Peyer's patch (tissue), 4 donors: Measurements from ENCODE around the gene HABP2. TPM values are rescaled to one million over a fixed set of nuclear protein-coding genes. Genes with fewer than 3 reads are reported as not detected.
A peak's percentile ranks its signal among the peaks of the same experiment; 100 is the strongest.

Experiments
- DNase-seq, 3 donors: peaks; one replicate each; pipeline ENCODE4 v3.0.0-alpha.2; 2017 to 2019
- H3K27ac ChIP-seq, 4 donors: fragments of 200-600 bp; sonication (generic); one replicate each; pipeline ENCODE4 v1.5.1; 2016 to 2019
- H3K27me3 ChIP-seq, 2 donors: fragments of 200-600 bp; sonication (generic); one replicate each; pipeline ENCODE4 v1.5.1; 2019
- H3K36me3 ChIP-seq, 3 donors: fragments of 200-600 bp; sonication (generic); one replicate each; pipeline ENCODE4 v1.5.1; 2016 to 2019
- H3K4me1 ChIP-seq, 4 donors: fragments of 200-600 bp; sonication (generic); one replicate each; pipeline ENCODE4 v1.5.1; 2016 to 2019
- H3K4me3 ChIP-seq, 4 donors: fragments of 200-600 bp; sonication (generic); 1 replicate in 3 of 4; 2 replicates in 1 of 4; pipeline ENCODE4 v1.5.1; 2016 to 2019; ENCODE audit warnings: mild to moderate bottlenecking in 1 of 4
- H3K9me3 ChIP-seq, 4 donors: fragments of 200-600 bp; sonication (generic); one replicate each; pipeline ENCODE4 v1.5.1; 2016 to 2019; ENCODE audit warnings: mild to moderate bottlenecking in 1 of 4
- POLR2A ChIP-seq, 2 donors: fragments of 450-650 bp; IDR thresholded peaks; one replicate each; pipeline ENCODE4 v1.5.1; 2017; ENCODE audit warnings: antibody characterized with exemption in 2 of 2, mild to moderate bottlenecking in 2 of 2, moderate library complexity in 2 of 2
- total RNA-seq, 4 donors: library from RNA; depleted of rRNA; stranded (reverse); fragments of >200 nt; gene quantifications; one replicate each; pipeline ENCODE4 v1.1.0, GENCODE V29; 2016
- TF ChIP-seq, protein P1 (sequence below), 6 experiments: fragments of 450-650 bp in 4 of 6; fragments of 200-600 bp in 2 of 6; sonication (generic) in 1 of 6; IDR thresholded peaks; one replicate each; pipeline ENCODE4 v1.5.1; 2017 to 2019; ENCODE audit warnings: antibody characterized with exemption in 6 of 6, mild to moderate bottlenecking in 3 of 6, moderate library complexity in 1 of 6

HABP2 gene
- total RNA-seq, 4 donors from 2014 or later, result 0.27 to 0.88 TPM; not detected in 2

DNA sequence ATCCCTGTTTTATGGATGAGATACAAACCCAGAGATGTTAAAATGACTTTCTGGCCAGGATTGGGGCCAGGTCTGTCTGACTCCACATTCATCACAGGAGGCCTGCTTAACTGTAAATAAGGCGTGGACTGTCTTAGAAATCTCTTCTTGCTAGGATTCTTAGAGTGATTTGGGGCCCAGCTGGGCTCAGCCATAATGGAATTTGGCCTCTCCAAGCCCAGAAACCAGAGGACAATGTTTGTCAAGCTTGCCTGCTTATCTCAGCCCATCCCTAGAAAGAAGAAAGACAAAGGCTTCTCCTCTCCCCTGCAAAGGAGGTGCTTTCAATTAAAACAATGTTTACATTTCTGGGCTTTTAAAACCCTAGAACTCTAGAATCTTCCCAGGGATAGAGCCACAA, 2.9 kb downstream of the HABP2 start:
- Histone ChIP-seq H3K9me3 (no peaks in the 10 kb centered on the region), H3K4me1 (peaks cover 0 to 4% (median 0%) of the 10 kb centered on the region in 4 donors), H3K27ac (no peak overlapping the region), H3K4me3 (no peak overlapping the region), H3K27me3 (no peaks in the 10 kb centered on the region), H3K36me3 (no peaks in the 10 kb centered on the region)
- TF ChIP-seq, protein P1, sequence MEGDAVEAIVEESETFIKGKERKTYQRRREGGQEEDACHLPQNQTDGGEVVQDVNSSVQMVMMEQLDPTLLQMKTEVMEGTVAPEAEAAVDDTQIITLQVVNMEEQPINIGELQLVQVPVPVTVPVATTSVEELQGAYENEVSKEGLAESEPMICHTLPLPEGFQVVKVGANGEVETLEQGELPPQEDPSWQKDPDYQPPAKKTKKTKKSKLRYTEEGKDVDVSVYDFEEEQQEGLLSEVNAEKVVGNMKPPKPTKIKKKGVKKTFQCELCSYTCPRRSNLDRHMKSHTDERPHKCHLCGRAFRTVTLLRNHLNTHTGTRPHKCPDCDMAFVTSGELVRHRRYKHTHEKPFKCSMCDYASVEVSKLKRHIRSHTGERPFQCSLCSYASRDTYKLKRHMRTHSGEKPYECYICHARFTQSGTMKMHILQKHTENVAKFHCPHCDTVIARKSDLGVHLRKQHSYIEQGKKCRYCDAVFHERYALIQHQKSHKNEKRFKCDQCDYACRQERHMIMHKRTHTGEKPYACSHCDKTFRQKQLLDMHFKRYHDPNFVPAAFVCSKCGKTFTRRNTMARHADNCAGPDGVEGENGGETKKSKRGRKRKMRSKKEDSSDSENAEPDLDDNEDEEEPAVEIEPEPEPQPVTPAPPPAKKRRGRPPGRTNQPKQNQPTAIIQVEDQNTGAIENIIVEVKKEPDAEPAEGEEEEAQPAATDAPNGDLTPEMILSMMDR (IDR thresholded peaks at IDR 0.05), result no peak
- no peak for TF ChIP-seq POLR2A (IDR thresholded peaks at IDR 0.05)
- no peak for DNase-seq

GRCh38 chr10:113557424-113557862, 4.6 kb downstream of the HABP2 start:
- no peaks in the 10 kb centered on the region for H3K36me3 ChIP-seq
- H3K4me1 ChIP-seq, result peaks cover 0 to 4% (median 0%) of the 10 kb centered on the region in 4 donors
- H3K27me3 ChIP-seq, result no peaks in the 10 kb centered on the region
- no peak for DNase-seq
- TF ChIP-seq, protein P1 (IDR thresholded peaks at IDR 0.05), result no peak
- TF ChIP-seq POLR2A (IDR thresholded peaks at IDR 0.05), result no peak
- no peak overlapping the region for H3K27ac ChIP-seq
- no peaks in the 10 kb centered on the region for H3K9me3 ChIP-seq
- H3K4me3 ChIP-seq, result no peak overlapping the region

DNA sequence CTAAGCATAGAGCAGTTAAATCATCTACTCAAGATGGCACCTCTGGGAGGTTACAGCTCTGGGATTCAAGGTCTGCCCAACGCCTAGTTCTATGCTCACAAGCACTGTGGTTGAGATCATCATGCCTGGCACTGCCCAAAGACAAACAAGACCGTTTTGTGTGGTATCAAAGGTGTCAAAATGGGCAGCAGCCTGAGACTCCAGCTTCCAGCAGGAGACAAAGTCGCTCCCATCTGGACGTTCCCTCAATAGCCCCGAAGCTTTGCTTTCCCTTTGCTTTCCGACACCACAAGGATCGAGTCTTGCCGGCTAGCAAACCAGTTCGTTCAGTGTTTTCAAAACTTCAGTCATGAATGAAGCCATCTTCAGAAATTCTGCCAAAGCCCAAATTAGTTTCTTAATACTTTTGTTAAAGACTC, 5.1 kb downstream of the HABP2 start:
- Histone ChIP-seq H3K27me3 (no peaks in the 10 kb centered on the region), H3K4me3 (no peak overlapping the region), H3K27ac (no peak overlapping the region), H3K36me3 (no peaks in the 10 kb centered on the region), H3K9me3 (no peaks in the 10 kb centered on the region), H3K4me1 (peaks cover 0 to 3% (median 0%) of the 10 kb centered on the region in 4 donors)
- no peak for DNase-seq
- no peak for TF ChIP-seq POLR2A (IDR thresholded peaks at IDR 0.05)
- TF ChIP-seq, protein P1 (IDR thresholded peaks at IDR 0.05), result no peak

DNA sequence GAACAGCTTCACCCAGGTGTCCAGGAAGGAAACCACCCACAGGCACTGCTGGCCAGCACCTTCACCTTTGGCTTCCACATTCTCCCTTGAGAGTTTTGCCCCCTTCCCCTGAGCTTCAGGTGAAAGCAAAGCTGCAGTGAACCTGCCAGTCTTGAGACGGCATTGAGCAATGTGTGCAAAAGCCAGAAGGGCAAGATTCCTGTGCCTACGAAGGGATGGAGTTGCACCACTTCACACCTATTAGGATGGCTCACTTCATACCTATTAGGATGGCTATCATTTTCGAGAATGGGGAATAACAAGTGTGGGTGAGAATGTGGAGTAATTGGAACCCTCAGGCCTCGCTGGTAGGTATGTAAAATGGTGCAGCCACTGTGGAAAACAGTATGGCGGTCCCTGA, 7.2 kb downstream of the HABP2 start:
- no peaks in the 10 kb centered on the region for H3K9me3 ChIP-seq
- H3K4me3 ChIP-seq, result no peak overlapping the region
- no peak for DNase-seq
- no peak overlapping the region for H3K27ac ChIP-seq
- H3K27me3 ChIP-seq, result no peaks in the 10 kb centered on the region
- H3K36me3 ChIP-seq, result no peaks in the 10 kb centered on the region
- no peaks in the 10 kb centered on the region for H3K4me1 ChIP-seq
- TF ChIP-seq, protein P1 (IDR thresholded peaks at IDR 0.05), result no peak
- no peak for TF ChIP-seq POLR2A (IDR thresholded peaks at IDR 0.05)

DNA sequence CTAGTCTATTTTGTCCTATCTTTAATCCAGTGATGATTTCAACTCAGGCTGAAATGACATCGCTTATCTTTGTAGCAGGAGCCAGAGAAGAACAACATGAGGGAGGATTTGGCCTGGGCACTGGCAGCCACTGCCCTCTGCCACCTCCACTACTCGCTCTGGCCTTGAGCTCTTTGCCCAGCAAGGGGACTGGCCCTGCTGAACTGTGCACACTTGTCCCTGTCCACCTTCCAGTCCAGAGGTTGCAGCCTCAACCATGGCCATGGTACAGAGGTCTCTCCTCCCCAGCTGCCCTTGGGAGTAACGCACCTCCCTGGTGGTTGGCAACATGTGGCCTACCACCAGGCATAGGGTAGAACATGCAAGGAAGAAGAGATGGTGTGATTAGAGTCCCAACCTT, 8.4 kb downstream of the HABP2 start:
- Histone ChIP-seq H3K36me3 (no peaks in the 10 kb centered on the region), H3K27ac (peak overlapping the region in 1 of 4 donors; percentile 10), H3K9me3 (no peaks in the 10 kb centered on the region), H3K4me3 (no peak overlapping the region), H3K27me3 (no peaks in the 10 kb centered on the region), H3K4me1 (no peaks in the 10 kb centered on the region)
- TF ChIP-seq POLR2A (IDR thresholded peaks at IDR 0.05), result no peak
- TF ChIP-seq, protein P1 (IDR thresholded peaks at IDR 0.05), result no peak
- no peak for DNase-seq

DNA sequence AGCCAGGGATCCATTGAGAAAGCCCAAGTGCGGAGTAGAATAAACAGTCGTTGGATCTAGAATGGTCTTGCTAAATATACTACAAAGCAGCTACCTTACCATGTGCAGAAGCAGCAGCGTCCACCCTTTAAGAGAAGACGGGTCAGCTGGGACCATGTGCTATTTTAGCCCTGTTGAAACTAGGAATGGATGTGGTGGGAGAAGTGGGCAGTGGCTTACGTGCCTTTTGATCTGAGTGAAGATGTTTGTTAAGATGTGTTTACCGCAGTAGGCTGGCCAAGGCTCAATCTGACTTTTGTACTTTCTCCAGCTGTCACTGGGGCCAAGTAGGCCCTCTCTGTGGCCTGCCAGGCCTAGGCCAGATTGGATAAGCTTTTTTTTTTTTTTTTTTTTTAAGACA, 9.2 kb downstream of the HABP2 start:
- H3K4me3 ChIP-seq, result no peak overlapping the region
- H3K4me1 ChIP-seq, result no peaks in the 10 kb centered on the region
- no peak for TF ChIP-seq POLR2A (IDR thresholded peaks at IDR 0.05)
- H3K9me3 ChIP-seq, result no peaks in the 10 kb centered on the region
- H3K36me3 ChIP-seq, result no peaks in the 10 kb centered on the region
- no peak overlapping the region for H3K27ac ChIP-seq
- H3K27me3 ChIP-seq, result no peaks in the 10 kb centered on the region
- DNase-seq, result no peak
